ENCODE data around the gene ALKBH8.
A peak's percentile ranks its signal among the peaks of the same experiment; 100 is the strongest.
"Not testable (repeated sequence)": the region's sequence is repeated elsewhere in the genome, so short reads cannot be mapped to it uniquely, and the experiment has no call there.

Gene ALKBH8

GRCh38 chr11:107467696-107468095 lies 97.8 kb downstream of the ALKBH8 start:
- TF ChIP-seq CTCF (conservative IDR thresholded peaks at IDR 0.05; ENCODE audit: low read depth, low read length) = no peak
- no peak overlapping the region for H3K4me3 ChIP-seq (ENCODE audit: low read length)
- no peak for DNase-seq (ENCODE audit: low read depth)

GRCh38 chr11:107466275-107466866 lies 99.2 kb downstream of the ALKBH8 start:
- not testable (repeated sequence) for H3K4me3 ChIP-seq (ENCODE audit: low read length)

GRCh38 chr11:107457558-107458271 lies 107.8 kb downstream of the ALKBH8 start, which contains the start of gene CWF19L2:
Gene CWF19L2, minus strand, starts transcription at chr11:107457825. Its CDS starts 9 bp downstream, at chr11:107457816.
- DNase-seq (ENCODE audit: low read depth) = peak; percentile 91
- TF ChIP-seq CTCF (conservative IDR thresholded peaks at IDR 0.05; ENCODE audit: low read depth, low read length) = no peak
- peak within 1 kb of the TSS; percentile 67 for H3K4me3 ChIP-seq (ENCODE audit: low read length)

More at GRCh38 chr11:107466275-107466866, 99.2 kb downstream of the ALKBH8 start:
- DNase-seq (ENCODE audit: low read depth) = not testable (repeated sequence)

GRCh38 chr11:107457205-107457557 lies 108.4 kb downstream of the ALKBH8 start:
- no peak for DNase-seq (ENCODE audit: low read depth)
- TF ChIP-seq CTCF (conservative IDR thresholded peaks at IDR 0.05; ENCODE audit: low read depth, low read length) = no peak
- H3K4me3 ChIP-seq (ENCODE audit: low read length) = peak overlapping the region; percentile 67

GRCh38 chr11:107453594-107454286 lies 111.8 kb downstream of the ALKBH8 start:
- no peak for DNase-seq (ENCODE audit: low read depth)
- TF ChIP-seq CTCF (conservative IDR thresholded peaks at IDR 0.05; ENCODE audit: low read depth, low read length) = no peak
- H3K4me3 ChIP-seq (ENCODE audit: low read length) = no peak overlapping the region
